ENCODE results near the gene DAB2IP.

DNA sequence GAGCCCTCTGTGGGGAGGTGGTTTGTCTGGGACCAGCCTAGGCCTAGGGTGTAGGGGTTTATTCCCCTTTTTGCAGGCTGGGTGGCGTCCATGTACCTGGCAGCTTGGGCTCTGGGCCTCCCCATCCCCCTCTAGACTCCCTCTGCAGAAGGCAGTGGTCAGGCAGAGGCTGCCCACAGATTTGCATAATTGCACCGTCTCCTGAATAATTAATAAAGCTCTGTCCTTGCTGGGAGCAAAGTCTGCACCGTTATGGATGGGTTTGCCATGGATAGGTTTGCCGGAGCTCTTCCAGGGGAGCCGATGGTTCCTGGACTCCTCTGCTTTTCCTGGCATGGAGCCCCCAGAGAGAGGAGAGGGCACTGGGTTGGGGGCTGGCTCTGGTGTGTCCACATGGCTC, 60.4 kb downstream of the DAB2IP start:
- TF ChIP-seq, protein P1, sequence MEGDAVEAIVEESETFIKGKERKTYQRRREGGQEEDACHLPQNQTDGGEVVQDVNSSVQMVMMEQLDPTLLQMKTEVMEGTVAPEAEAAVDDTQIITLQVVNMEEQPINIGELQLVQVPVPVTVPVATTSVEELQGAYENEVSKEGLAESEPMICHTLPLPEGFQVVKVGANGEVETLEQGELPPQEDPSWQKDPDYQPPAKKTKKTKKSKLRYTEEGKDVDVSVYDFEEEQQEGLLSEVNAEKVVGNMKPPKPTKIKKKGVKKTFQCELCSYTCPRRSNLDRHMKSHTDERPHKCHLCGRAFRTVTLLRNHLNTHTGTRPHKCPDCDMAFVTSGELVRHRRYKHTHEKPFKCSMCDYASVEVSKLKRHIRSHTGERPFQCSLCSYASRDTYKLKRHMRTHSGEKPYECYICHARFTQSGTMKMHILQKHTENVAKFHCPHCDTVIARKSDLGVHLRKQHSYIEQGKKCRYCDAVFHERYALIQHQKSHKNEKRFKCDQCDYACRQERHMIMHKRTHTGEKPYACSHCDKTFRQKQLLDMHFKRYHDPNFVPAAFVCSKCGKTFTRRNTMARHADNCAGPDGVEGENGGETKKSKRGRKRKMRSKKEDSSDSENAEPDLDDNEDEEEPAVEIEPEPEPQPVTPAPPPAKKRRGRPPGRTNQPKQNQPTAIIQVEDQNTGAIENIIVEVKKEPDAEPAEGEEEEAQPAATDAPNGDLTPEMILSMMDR (IDR thresholded peaks at IDR 0.05; ENCODE audit: low read depth, low read length, missing input control) = no peak
- no peak for TF ChIP-seq GABPA (IDR thresholded peaks at IDR 0.05 in 1 of 2, conservative IDR thresholded peaks at IDR 0.05 in 1 of 2)
- no peak for TF ChIP-seq TAF1 (conservative IDR thresholded peaks at IDR 0.05)
- no peak for TF ChIP-seq YY1 (IDR thresholded peaks at IDR 0.05)
- no peak for TF ChIP-seq HNF4A (conservative IDR thresholded peaks at IDR 0.05)
- no peak for TF ChIP-seq SP1 (IDR thresholded peaks at IDR 0.05)
- TF ChIP-seq, protein P2, sequence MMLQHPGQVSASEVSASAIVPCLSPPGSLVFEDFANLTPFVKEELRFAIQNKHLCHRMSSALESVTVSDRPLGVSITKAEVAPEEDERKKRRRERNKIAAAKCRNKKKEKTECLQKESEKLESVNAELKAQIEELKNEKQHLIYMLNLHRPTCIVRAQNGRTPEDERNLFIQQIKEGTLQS (IDR thresholded peaks at IDR 0.05) = no peak
- no peak for TF ChIP-seq FOXA1 (IDR thresholded peaks at IDR 0.05)
- no peak for TF ChIP-seq JUND (IDR thresholded peaks at IDR 0.05)
- TF ChIP-seq, protein P3, sequence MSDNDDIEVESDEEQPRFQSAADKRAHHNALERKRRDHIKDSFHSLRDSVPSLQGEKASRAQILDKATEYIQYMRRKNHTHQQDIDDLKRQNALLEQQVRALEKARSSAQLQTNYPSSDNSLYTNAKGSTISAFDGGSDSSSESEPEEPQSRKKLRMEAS (IDR thresholded peaks at IDR 0.05) = no peak
- TF ChIP-seq RAD21 (IDR thresholded peaks at IDR 0.05) = no peak
- TF ChIP-seq, protein P4, sequence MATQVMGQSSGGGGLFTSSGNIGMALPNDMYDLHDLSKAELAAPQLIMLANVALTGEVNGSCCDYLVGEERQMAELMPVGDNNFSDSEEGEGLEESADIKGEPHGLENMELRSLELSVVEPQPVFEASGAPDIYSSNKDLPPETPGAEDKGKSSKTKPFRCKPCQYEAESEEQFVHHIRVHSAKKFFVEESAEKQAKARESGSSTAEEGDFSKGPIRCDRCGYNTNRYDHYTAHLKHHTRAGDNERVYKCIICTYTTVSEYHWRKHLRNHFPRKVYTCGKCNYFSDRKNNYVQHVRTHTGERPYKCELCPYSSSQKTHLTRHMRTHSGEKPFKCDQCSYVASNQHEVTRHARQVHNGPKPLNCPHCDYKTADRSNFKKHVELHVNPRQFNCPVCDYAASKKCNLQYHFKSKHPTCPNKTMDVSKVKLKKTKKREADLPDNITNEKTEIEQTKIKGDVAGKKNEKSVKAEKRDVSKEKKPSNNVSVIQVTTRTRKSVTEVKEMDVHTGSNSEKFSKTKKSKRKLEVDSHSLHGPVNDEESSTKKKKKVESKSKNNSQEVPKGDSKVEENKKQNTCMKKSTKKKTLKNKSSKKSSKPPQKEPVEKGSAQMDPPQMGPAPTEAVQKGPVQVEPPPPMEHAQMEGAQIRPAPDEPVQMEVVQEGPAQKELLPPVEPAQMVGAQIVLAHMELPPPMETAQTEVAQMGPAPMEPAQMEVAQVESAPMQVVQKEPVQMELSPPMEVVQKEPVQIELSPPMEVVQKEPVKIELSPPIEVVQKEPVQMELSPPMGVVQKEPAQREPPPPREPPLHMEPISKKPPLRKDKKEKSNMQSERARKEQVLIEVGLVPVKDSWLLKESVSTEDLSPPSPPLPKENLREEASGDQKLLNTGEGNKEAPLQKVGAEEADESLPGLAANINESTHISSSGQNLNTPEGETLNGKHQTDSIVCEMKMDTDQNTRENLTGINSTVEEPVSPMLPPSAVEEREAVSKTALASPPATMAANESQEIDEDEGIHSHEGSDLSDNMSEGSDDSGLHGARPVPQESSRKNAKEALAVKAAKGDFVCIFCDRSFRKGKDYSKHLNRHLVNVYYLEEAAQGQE (IDR thresholded peaks at IDR 0.05) = no peak
- no peak for TF ChIP-seq HNF4G (IDR thresholded peaks at IDR 0.05)
- TF ChIP-seq RXRA (IDR thresholded peaks at IDR 0.05) = no peak

Data from liver (tissue), 3 donors.